ENCODE measurements around the gene WNT3.

WNT3 gene

DNA sequence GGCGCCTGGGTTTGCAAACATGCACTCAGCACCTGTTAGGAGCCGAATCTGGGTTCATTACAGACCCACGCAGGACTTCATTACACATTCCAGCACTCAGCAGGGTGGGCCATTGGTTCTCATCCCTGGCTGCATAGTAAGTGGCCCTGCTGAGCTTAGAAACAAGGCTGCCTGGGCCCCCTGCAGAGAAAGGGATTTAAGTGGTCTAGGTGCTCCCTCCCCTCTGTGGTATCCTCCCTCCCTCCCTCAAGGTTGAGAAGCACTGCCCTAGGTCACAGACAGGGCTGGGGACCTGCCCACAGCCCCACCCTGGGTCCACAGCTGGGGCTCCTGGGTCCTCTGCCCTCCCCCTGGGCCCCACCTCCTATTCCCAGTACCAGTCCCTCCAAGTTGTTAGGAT lies 28.3 kb downstream of the WNT3 start:
- no peak overlapping the region for H3K4me3 ChIP-seq (ENCODE audit: low read depth, low read length)
- ChIA-PET CTCF (no interaction called here), POLR2A (no interaction called here)
- DNase-seq (ENCODE audit: low read depth, low spot score), result no peak
- TF ChIP-seq, protein P1, sequence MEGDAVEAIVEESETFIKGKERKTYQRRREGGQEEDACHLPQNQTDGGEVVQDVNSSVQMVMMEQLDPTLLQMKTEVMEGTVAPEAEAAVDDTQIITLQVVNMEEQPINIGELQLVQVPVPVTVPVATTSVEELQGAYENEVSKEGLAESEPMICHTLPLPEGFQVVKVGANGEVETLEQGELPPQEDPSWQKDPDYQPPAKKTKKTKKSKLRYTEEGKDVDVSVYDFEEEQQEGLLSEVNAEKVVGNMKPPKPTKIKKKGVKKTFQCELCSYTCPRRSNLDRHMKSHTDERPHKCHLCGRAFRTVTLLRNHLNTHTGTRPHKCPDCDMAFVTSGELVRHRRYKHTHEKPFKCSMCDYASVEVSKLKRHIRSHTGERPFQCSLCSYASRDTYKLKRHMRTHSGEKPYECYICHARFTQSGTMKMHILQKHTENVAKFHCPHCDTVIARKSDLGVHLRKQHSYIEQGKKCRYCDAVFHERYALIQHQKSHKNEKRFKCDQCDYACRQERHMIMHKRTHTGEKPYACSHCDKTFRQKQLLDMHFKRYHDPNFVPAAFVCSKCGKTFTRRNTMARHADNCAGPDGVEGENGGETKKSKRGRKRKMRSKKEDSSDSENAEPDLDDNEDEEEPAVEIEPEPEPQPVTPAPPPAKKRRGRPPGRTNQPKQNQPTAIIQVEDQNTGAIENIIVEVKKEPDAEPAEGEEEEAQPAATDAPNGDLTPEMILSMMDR (IDR thresholded peaks at IDR 0.05; ENCODE audit: insufficient read depth, low read length, missing control alignments), result no peak

DNA sequence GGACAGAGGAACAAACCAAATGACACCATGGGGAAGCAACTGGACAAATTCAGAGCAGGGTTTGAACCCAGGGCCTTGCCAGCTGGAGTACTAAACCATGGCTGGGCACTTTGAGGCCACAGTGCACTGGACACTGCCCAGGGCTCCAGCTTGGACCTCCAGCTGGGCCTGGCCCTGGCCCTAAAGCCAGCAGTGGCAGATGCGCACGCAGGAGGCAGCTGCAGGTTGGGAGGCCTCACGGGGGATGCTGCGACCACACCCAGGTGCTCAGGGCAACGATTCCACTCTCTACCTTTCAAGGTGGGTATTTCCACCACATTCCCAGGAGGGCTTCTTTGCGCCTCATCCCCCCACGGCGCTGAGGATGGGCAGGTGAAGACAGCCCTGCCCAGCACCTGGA lies 28.9 kb downstream of the WNT3 start:
- ChIA-PET POLR2A (no interaction called here), CTCF (interaction anchor here (1.0 kb wide), 1 partner anchor 8 kb away, joined by 3 read pairs; no protein-coding TSS in a partner anchor)
- H3K4me3 ChIP-seq (ENCODE audit: low read depth, low read length), result no peak overlapping the region
- TF ChIP-seq, protein P1 (IDR thresholded peaks at IDR 0.05; ENCODE audit: insufficient read depth, low read length, missing control alignments), result no peak
- DNase-seq (ENCODE audit: low read depth, low spot score), result no peak

DNA sequence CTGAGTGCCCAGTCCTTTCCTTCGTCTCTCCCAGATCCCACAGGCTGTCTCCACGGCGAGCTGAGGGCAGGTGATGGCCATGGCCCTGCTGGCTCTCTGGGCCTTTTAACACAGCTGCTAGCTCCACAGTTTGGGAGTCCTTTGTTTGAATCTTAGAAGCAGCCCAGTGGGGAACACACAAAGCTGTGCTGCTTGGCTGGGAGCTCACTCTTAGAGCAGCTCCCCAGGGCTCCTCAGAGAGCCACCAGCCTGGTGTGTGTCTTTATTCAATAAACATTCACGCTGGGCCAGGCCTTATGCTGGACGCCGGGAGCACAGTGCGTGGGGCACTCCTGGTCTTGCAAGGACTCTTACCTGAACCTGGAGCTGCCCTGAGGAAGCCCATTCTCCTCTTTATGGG lies 29.7 kb downstream of the WNT3 start:
- no peak for DNase-seq (ENCODE audit: low read depth, low spot score)
- TF ChIP-seq, protein P1 (IDR thresholded peaks at IDR 0.05; ENCODE audit: insufficient read depth, low read length, missing control alignments), result no peak
- ChIA-PET POLR2A (no interaction called here), CTCF (interaction anchor here (0.6 to 1.0 kb wide), 2 partner anchors 8 to 14 kb away, joined by 3 read pairs; no protein-coding TSS in a partner anchor)
- no peak overlapping the region for H3K4me3 ChIP-seq (ENCODE audit: low read depth, low read length)

DNA sequence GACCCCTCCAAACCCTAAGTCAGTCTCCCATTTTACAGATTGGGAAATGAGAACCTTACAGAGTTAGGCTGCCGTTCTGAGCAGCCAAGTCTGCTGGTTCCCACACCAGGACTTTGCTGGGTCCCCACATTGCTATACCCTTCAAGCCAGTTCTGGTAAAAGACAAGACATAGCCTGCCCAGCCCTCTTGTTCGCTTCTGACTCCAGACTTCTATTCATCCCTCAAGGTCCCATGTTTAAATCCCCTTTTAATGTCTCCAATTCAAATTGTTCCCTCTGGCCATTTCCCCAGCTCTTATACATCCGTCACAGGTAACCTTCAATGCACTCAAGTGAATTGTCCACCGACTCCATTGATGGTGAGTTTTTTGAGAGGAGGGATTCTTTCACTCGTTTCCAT lies 30.2 kb downstream of the WNT3 start:
- H3K4me3 ChIP-seq (ENCODE audit: low read depth, low read length), result no peak overlapping the region
- TF ChIP-seq, protein P1 (IDR thresholded peaks at IDR 0.05; ENCODE audit: insufficient read depth, low read length, missing control alignments), result no peak
- CTCF ChIA-PET, result interaction anchor here (0.6 to 1.3 kb wide), 3 partner anchors 7 to 13 kb away, joined by 3 read pairs; no protein-coding TSS in a partner anchor
- POLR2A ChIA-PET, result no interaction called here
- DNase-seq (ENCODE audit: low read depth, low spot score), result no peak

DNA sequence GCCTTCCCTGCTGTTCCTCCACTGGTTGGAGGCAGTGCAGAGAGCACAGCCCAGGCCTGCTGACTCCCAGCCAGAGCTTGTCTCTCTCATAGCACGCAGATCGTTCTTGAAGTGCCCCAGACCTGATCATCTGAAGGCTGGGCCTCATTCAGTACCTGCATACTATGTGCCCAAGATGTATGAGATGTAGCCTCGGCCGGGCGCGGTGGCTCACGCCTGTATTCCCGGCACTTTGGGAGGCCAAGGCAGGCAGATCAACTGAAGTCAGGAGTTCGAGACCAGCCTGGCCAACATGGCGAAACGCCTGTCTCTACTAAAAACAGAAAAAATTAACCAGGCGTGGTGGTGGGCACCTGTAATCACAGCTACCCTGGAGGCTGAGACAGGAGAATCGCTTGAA lies 31.0 kb downstream of the WNT3 start:
- ChIA-PET CTCF (interaction anchor here (0.9 to 1.3 kb wide), 3 partner anchors 9 to 152 kb away, joined by 3 to 6 read pairs (median 3); no protein-coding TSS in a partner anchor), POLR2A (no interaction called here)
- TF ChIP-seq, protein P1 (IDR thresholded peaks at IDR 0.05; ENCODE audit: insufficient read depth, low read length, missing control alignments), result no peak
- no peak for DNase-seq (ENCODE audit: low read depth, low spot score)
- H3K4me3 ChIP-seq (ENCODE audit: low read depth, low read length), result no peak overlapping the region

DNA sequence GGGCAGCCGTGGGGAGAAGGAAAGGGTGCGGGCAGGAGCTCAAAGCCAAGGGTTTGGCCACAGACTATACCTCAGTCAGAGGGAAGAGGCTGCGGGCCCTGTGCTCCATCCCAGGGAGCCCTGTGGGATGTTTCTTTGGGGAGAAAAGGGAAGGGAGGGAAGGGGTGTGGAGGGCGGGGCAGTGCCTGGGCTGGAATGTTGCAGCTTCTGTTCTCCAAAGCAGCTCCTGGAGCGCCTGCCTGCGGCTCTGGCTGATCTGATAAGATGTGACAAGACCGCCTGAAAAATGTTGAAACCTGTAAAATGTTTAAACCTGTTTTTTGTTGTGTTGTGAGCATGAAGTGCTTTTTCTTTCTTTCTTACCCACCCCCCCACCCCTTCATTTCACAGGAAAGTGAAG lies 32.8 kb downstream of the WNT3 start:
- no peak overlapping the region for H3K4me3 ChIP-seq (ENCODE audit: low read depth, low read length)
- ChIA-PET POLR2A (no interaction called here), CTCF (interaction anchor here (1.0 to 1.7 kb wide), 3 partner anchors 10 to 50 kb away, joined by 3 to 10 read pairs (median 3); no protein-coding TSS in a partner anchor)
- no peak for DNase-seq (ENCODE audit: low read depth, low spot score)
- TF ChIP-seq, protein P1 (IDR thresholded peaks at IDR 0.05; ENCODE audit: insufficient read depth, low read length, missing control alignments), result no peak
